Articular chondrocyte of knee joint (primary cell): ENCODE data around the gene RPL26. TPM values are rescaled to one million over a fixed set of nuclear protein-coding genes. Genes with fewer than 3 reads are reported as not detected.

ENCODE experiments used
- small RNA-seq: library from RNA; depleted of rRNA; stranded (forward); fragments of <200 nt; gene quantifications from one replicate; pipeline ENCODE3, GENCODE V24; 2012
- total RNA-seq: library from RNA; depleted of rRNA; stranded (reverse); fragments of >200 nt; gene quantifications from 2 replicates; pipeline ENCODE4 v1.2.3, GENCODE V29; 2012

Gene RPL26
- 3,562 and 3,712 TPM in 2 replicates for total RNA-seq

GRCh38 chr17:8383143-8383822 lies at the start of gene RPL26:
TSS of gene RPL26 (minus strand) at chr17:8383193. CDS start at chr17:8382310, 883 bp downstream.

GRCh38 chr17:8397636-8398035 lies 14.6 kb upstream of the RPL26 start, which contains the start of gene RNF222:
TSS of gene RNF222 (minus strand) at chr17:8397827. CDS start at chr17:8393461, 4,366 bp downstream.

DNA sequence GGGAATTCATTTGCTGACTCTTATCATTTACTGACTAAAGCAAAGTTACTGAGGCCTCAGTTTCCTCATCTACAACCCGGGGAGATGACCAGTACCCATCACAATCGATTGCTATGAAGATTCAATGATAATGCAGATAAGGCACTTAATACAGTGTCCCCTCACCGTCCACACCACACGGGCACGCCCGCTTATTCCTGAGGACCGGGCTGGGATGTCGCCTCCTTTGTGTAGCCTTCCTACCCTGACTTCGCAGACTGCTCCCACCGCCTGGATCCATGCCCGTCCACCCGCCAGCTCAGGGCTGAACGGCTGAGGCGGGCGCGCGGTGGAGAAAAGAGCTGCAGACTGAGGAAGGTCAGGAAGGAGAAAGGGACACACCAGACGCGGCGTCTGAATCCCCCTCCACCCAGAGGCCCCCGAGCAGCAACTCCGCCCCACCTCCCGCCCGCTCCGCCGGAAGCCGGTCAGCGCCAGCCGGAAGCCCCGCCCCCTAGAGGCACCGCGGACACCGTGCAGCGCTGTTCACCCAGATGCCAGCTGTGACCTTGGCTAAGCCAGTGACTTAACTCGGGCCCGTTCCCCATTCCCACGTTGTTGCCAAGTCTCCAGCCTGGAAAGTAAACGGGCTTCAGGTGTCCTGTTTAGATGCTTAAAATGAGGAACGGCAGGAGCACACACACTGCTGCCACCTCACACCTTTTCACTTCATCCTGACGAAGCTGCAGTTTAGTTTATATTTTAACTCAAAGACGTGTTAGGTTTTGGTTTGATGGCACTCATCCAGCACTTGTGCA lies 6.5 kb downstream of the RPL26 start, which contains the start of gene KRABD2:
Gene KRABD2 (minus strand): TSS at position 434 of the 797 bp plus-strand sequence.

DNA sequence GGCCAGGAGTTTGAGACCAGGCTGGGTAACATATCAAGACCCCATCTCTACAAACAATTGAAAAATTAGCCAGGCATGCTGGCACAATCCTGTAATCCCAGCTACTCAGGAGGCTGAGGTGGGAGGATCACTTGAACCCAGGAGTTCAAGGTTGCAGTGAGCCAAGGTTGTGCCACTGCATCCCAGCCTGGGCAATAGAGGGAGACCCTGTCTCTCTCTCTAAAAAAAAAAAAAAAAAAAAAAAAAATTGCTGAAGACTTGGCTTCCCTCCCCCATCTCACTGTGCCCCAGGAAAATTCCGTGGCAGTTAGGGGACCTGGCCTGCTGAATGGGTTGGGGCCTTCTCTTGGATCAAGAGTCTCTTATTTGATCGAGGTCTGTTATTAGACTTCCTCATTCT lies 43.5 kb downstream of the RPL26 start, which contains the start of gene ODF4:
Gene ODF4 (plus strand): TSS at position 301 of the 400 bp plus-strand sequence. CDS start 212 bp downstream, outside the sequence.

Small RNA genes lying within 50 kb of the gene (small RNA-seq; reads per million reads assigned to genes)
- not detected for gene RF00265

Other genes with a start within 250 kb of the RPL26 start
- 12.3 and 16.6 TPM in 2 replicates for gene PER1, start 230.8 kb downstream of the RPL26 start, total RNA-seq
- 4.1 and 5.1 TPM in 2 replicates for gene VAMP2, start 220.2 kb downstream of the RPL26 start, total RNA-seq
- 13.5 and 31.2 TPM in 2 replicates for gene TMEM107, start 206.8 kb downstream of the RPL26 start, total RNA-seq
- gene BORCS6, start 193.0 kb downstream of the RPL26 start, total RNA-seq: 5.0 and 5.9 TPM in 2 replicates
- 11.1 and 12.3 TPM in 2 replicates for gene AURKB, start 172.6 kb downstream of the RPL26 start, total RNA-seq
- gene CTC1, start 135.1 kb downstream of the RPL26 start, total RNA-seq: 6.4 TPM in 2 replicates
- gene PFAS, start 133.9 kb downstream of the RPL26 start, total RNA-seq: 13.0 and 17.5 TPM in 2 replicates
- gene RANGRF, start 94.5 kb downstream of the RPL26 start, total RNA-seq: 8.6 and 9.0 TPM in 2 replicates
- gene SLC25A35, start 87.8 kb downstream of the RPL26 start, total RNA-seq: 0.65 and 1.3 TPM in 2 replicates
- gene ARHGEF15, start 73.0 kb downstream of the RPL26 start, total RNA-seq: 0.11 TPM in 1 of 2 replicates, not detected in the other
- not detected in 2 replicates for gene ODF4, start 43.4 kb downstream of the RPL26 start, total RNA-seq
- gene RNF222, start 14.6 kb upstream of the RPL26 start, total RNA-seq: not detected in 2 replicates
- gene NDEL1, start 52.7 kb upstream of the RPL26 start, total RNA-seq: 81.7 and 90.6 TPM in 2 replicates
- gene MYH10, start 247.5 kb upstream of the RPL26 start, total RNA-seq: 53.5 and 54.2 TPM in 2 replicates